MCF 10A (cell line): ENCODE data around the gene CORO2B. TPM values are rescaled to one million over a fixed set of nuclear protein-coding genes. Genes with fewer than 3 reads are reported as not detected.
"Not testable (repeated sequence)": the region's sequence is repeated elsewhere in the genome, so short reads cannot be mapped to it uniquely, and the experiment has no call there.

Source experiments
- BruUV-seq: library from RNA; stranded (reverse); fragments of 400-500 nt; replicated peaks from 2 replicates; lab custom pipeline; 2021; lab: Mats Ljungman, UMichigan
- CTCF ChIA-PET: fragments of 300-600 bp; sonication (Branson Sonifier 250); formaldehyde crosslinking; extraction: SDS; loops from one replicate; lab custom pipeline; 2021; ENCODE audit warnings: antibody characterized with exemption, inconsistent platforms; lab: Yijun Ruan, JAX
- POLR2A ChIA-PET: fragments of 300-600, 350-650 bp; sonication (Branson Sonifier 250); formaldehyde crosslinking; extraction: SDS; loops from one replicate; lab custom pipeline; 2020; ENCODE audit warnings: antibody characterized with exemption, inconsistent platforms; lab: Yijun Ruan, JAX
- DNase-seq: peaks from one replicate; pipeline ENCODE4 v3.0.0-alpha.2; 2018; ENCODE audit not compliant: unreplicated experiment
- H3K27ac Mint-ChIP-seq: one replicate; pipeline ENCODE4 v1.8.0; 2022; ENCODE audit warnings: mild to moderate bottlenecking, low read depth, mixed read lengths; ENCODE audit not compliant: unreplicated experiment
- H3K27me3 Mint-ChIP-seq: one replicate; pipeline ENCODE4 v1.8.0; 2022; ENCODE audit warnings: mixed read lengths; ENCODE audit not compliant: insufficient read depth, unreplicated experiment
- H3K36me3 Mint-ChIP-seq: one replicate; pipeline ENCODE4 v1.8.0; 2022; ENCODE audit warnings: mild to moderate bottlenecking, moderate library complexity, mixed read lengths; ENCODE audit not compliant: insufficient read depth, unreplicated experiment
- H3K4me1 Mint-ChIP-seq: one replicate; pipeline ENCODE4 v1.8.0; 2022; ENCODE audit warnings: mixed read lengths; ENCODE audit not compliant: insufficient read depth, unreplicated experiment
- H3K4me3 Mint-ChIP-seq: one replicate; pipeline ENCODE4 v1.8.0; 2022; ENCODE audit warnings: mild to moderate bottlenecking, moderate library complexity, mixed read lengths; ENCODE audit not compliant: unreplicated experiment
- H3K9me3 Mint-ChIP-seq: one replicate; pipeline ENCODE4 v1.8.0; 2022; ENCODE audit warnings: mixed read lengths; ENCODE audit not compliant: unreplicated experiment
- CTCF ChIP-seq: fragments of 200-600 bp; IDR thresholded peaks from one replicate; pipeline ENCODE4 v1.8.0; 2022; ENCODE audit warnings: antibody characterized with exemption, mild to moderate bottlenecking; ENCODE audit not compliant: unreplicated experiment
- intact Hi-C: fragments of 100-400 bp; cut with micrococcal nuclease; formaldehyde crosslinking; loops from 2 replicates; pipeline ENCODE4 v1.14.1; 2022
- total RNA-seq: library from RNA; stranded (reverse); gene quantifications from 2 replicates; pipeline ENCODE4 v1.2.3, GENCODE V29; 2022

Gene CORO2B
- total RNA-seq, 1 experiment from 2014 or later = 0.79 TPM

GRCh38 chr15:68644996-68645395 lies 66.2 kb downstream of the CORO2B start:
- CTCF ChIA-PET = interaction anchor here (0.6 to 1.0 kb wide), 3 partner anchors 30 to 1317 kb away, joined by 3 to 5 read pairs (median 4); no protein-coding TSS in a partner anchor
- POLR2A ChIA-PET = interaction anchor here (0.6 to 0.7 kb wide), 2 partner anchors 107 to 385 kb away, joined by 3 to 4 read pairs; no protein-coding TSS in a partner anchor
- no peaks in the 10 kb centered on the region for H3K9me3 Mint-ChIP-seq
- H3K27ac Mint-ChIP-seq = no peak overlapping the region
- no peak overlapping the region for H3K4me3 Mint-ChIP-seq
- no TSS peak for BruUV-seq
- H3K4me1 Mint-ChIP-seq = peaks cover 11% of the 10 kb centered on the region
- no peak for TF ChIP-seq CTCF
- intact Hi-C loops = no loop called here
- no peak for DNase-seq
- H3K36me3 Mint-ChIP-seq = no peaks in the 10 kb centered on the region
- no peaks in the 10 kb centered on the region for H3K27me3 Mint-ChIP-seq

- no peaks in the 10 kb centered on the region for H3K9me3 Mint-ChIP-seq
- CTCF ChIA-PET = interaction anchor here (0.6 to 1.9 kb wide), 2 partner anchors 27 kb away, joined by 3 to 8 read pairs; no protein-coding TSS in a partner anchor
- BruUV-seq = no TSS peak
- H3K27ac Mint-ChIP-seq = no peak overlapping the region
- H3K4me1 Mint-ChIP-seq = peaks cover 3% of the 10 kb centered on the region
- H3K4me3 Mint-ChIP-seq = no peak overlapping the region
- H3K36me3 Mint-ChIP-seq = no peaks in the 10 kb centered on the region
- no peaks in the 10 kb centered on the region for H3K27me3 Mint-ChIP-seq
- no peak for DNase-seq
- TF ChIP-seq CTCF = no peak
- POLR2A ChIA-PET = no interaction called here
- intact Hi-C loops = no loop called here
Observed at GRCh38 chr15:68646156-68646555, 67.4 kb downstream of the CORO2B start.

- CTCF ChIA-PET = interaction anchor here (0.7 to 1.9 kb wide), 3 partner anchors 27 to 229 kb away, joined by 3 to 8 read pairs (median 3); no protein-coding TSS in a partner anchor
Observed at GRCh38 chr15:68646696-68647095, 67.9 kb downstream of the CORO2B start.

GRCh38 chr15:68647361-68647760 lies 68.6 kb downstream of the CORO2B start:
- intact Hi-C loops, H3K4me1 Mint-ChIP-seq, DNase-seq, H3K36me3 Mint-ChIP-seq, POLR2A ChIA-PET, H3K27ac Mint-ChIP-seq, BruUV-seq, H3K27me3 Mint-ChIP-seq, H3K9me3 Mint-ChIP-seq, H3K4me3 Mint-ChIP-seq: not testable (repeated sequence)
- CTCF ChIA-PET = interaction anchor here (0.9 to 1.9 kb wide), 2 partner anchors 26 to 97 kb away, joined by 3 to 8 read pairs; no protein-coding TSS in a partner anchor

More at GRCh38 chr15:68646696-68647095, 67.9 kb downstream of the CORO2B start:
- H3K36me3 Mint-ChIP-seq = no peaks in the 10 kb centered on the region
- H3K27me3 Mint-ChIP-seq = no peaks in the 10 kb centered on the region
- H3K4me1 Mint-ChIP-seq = no peaks in the 10 kb centered on the region
- POLR2A ChIA-PET = no interaction called here
- no peaks in the 10 kb centered on the region for H3K9me3 Mint-ChIP-seq
- DNase-seq = no peak
- H3K27ac Mint-ChIP-seq = no peak overlapping the region
- no peak overlapping the region for H3K4me3 Mint-ChIP-seq
- no TSS peak for BruUV-seq
- no peak for TF ChIP-seq CTCF
- intact Hi-C loops = no loop called here
